Thoracic aorta (tissue), 2 donors: ENCODE measurements around the gene GPLD1. TPM values are rescaled to one million over a fixed set of nuclear protein-coding genes. Genes with fewer than 3 reads are reported as not detected.
"Not testable (repeated sequence)": the region's sequence is repeated elsewhere in the genome, so short reads cannot be mapped to it uniquely, and the experiment has no call there.

Experiments
- ATAC-seq: fragments of 150-250 bp; one replicate; pipeline ENCODE4 v1.8.0; 2017; ENCODE audit warnings: low read depth; ENCODE audit not compliant: insufficient number of reproducible peaks, low FRiP score
- DNase-seq: peaks from one replicate; pipeline ENCODE4 v3.0.0-alpha.2; 2020; ENCODE audit warnings: low spot score
- H3K27ac ChIP-seq, 2 donors: fragments of 200-600 bp; sonication (generic); 1 replicate in 1 of 2; 2 replicates in 1 of 2; pipeline ENCODE4 v1.5.1; 2016; ENCODE audit warnings: mild to moderate bottlenecking in 2 of 2, moderate library complexity in 2 of 2
- H3K27me3 ChIP-seq: fragments of 200-600 bp; sonication (generic); replicated peaks from 2 replicates; pipeline ENCODE4 v1.6.0; 2016; ENCODE audit warnings: mild to moderate bottlenecking; ENCODE audit not compliant: insufficient read depth
- H3K36me3 ChIP-seq: fragments of 200-600 bp; sonication (generic); one replicate; pipeline ENCODE4 v1.5.1; 2016
- H3K4me1 ChIP-seq, 2 donors: fragments of 200-600 bp; sonication (generic); 1 replicate in 1 of 2; 2 replicates in 1 of 2; pipeline versions ENCODE4 v1.5.1 to v1.6.0; 2016; ENCODE audit warnings: low read depth in 2 of 2, mild to moderate bottlenecking in 1 of 2; ENCODE audit not compliant: control insufficient read depth in 1 of 2
- H3K4me3 ChIP-seq: fragments of 200-600 bp; sonication (generic); 2 replicates; pipeline ENCODE4 v1.5.1; 2016; ENCODE audit warnings: mild to moderate bottlenecking
- H3K9me3 ChIP-seq: fragments of 200-600 bp; sonication (generic); 2 replicates; pipeline ENCODE4 v1.5.1; 2016
- total RNA-seq, 2 donors: library from RNA; depleted of rRNA; stranded (reverse); fragments of >200 nt; gene quantifications; one replicate each; pipeline versions ENCODE4 v1.1.0 to v1.2.3, GENCODE V29; 2016
- TF ChIP-seq, protein P1 (sequence below): fragments of 200-600 bp; sonication (generic); IDR thresholded peaks from one replicate; pipeline ENCODE4 v1.5.1; 2019; ENCODE audit warnings: antibody characterized with exemption

GPLD1 gene
- total RNA-seq, 2 donors from 2014 or later = 22.3 to 30.3 TPM

- Histone ChIP-seq H3K27me3 (no peaks in the 10 kb centered on the region), H3K4me1 (peaks cover 5 to 7% of the 10 kb centered on the region in 2 donors), H3K36me3 (peaks cover 12% of the 10 kb centered on the region), H3K4me3 (no peak overlapping the region), H3K27ac (no peak overlapping the region), H3K9me3 (no peaks in the 10 kb centered on the region)
- TF ChIP-seq, protein P1, sequence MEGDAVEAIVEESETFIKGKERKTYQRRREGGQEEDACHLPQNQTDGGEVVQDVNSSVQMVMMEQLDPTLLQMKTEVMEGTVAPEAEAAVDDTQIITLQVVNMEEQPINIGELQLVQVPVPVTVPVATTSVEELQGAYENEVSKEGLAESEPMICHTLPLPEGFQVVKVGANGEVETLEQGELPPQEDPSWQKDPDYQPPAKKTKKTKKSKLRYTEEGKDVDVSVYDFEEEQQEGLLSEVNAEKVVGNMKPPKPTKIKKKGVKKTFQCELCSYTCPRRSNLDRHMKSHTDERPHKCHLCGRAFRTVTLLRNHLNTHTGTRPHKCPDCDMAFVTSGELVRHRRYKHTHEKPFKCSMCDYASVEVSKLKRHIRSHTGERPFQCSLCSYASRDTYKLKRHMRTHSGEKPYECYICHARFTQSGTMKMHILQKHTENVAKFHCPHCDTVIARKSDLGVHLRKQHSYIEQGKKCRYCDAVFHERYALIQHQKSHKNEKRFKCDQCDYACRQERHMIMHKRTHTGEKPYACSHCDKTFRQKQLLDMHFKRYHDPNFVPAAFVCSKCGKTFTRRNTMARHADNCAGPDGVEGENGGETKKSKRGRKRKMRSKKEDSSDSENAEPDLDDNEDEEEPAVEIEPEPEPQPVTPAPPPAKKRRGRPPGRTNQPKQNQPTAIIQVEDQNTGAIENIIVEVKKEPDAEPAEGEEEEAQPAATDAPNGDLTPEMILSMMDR = no peak
- ATAC-seq (no peak), DNase-seq (no peak)
Measured at GRCh38 chr6:24408719-24409410, 80.5 kb downstream of the GPLD1 start.

DNA sequence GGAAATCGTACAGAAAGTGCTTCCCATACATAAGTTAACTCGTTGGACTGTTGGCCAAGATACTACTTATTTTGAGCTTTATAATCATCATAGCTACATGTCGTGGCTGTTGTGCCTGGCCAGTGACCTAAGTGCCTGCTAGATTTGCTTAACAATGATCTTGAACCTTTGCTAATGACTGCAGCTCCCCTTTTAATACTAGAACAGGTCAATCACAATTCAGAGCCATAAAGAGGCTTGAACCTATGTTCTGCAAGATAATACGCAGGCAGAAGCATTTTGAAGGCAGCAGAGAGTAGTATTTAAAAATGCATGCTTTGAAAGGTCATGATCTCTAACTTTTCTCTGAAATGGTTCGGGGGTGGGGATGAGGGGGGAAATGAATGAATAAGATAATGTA, 84.1 kb downstream of the GPLD1 start:
- Histone ChIP-seq H3K4me3 (no peak overlapping the region), H3K27me3 (no peaks in the 10 kb centered on the region), H3K27ac (no peak overlapping the region), H3K36me3 (peaks cover 6% of the 10 kb centered on the region), H3K9me3 (no peaks in the 10 kb centered on the region), H3K4me1 (peaks cover 12 to 14% of the 10 kb centered on the region in 2 donors)
- TF ChIP-seq, protein P1 = no peak
- no peak for DNase-seq
- no peak for ATAC-seq

- H3K27ac ChIP-seq = peak overlapping the region; percentile 62
- peak overlapping the region; percentile 89 for H3K4me3 ChIP-seq
- no peaks in the 10 kb centered on the region for H3K27me3 ChIP-seq
- peaks cover 12 to 14% of the 10 kb centered on the region in 2 donors for H3K4me1 ChIP-seq
- H3K9me3 ChIP-seq = no peaks in the 10 kb centered on the region
- H3K36me3 ChIP-seq = peaks cover 6% of the 10 kb centered on the region
- TF ChIP-seq, protein P1 = no peak
- DNase-seq (no peak), ATAC-seq (peak; percentile 41)
Measured at GRCh38 chr6:24403501-24403824, 85.9 kb downstream of the GPLD1 start.

GRCh38 chr6:24402697-24403500, 86.5 kb downstream of the GPLD1 start, which contains the start of gene MRS2:
MRS2 (plus strand) TSS chr6:24402936; CDS start chr6:24403047, 111 bp downstream.
- ATAC-seq (peak; percentile 67), DNase-seq (peak; percentile 19)
- TF ChIP-seq, protein P1 = no peak
- Histone ChIP-seq H3K27ac (peak within 1 kb of the TSS; percentile 62), H3K9me3 (no peaks in the 10 kb centered on the region), H3K36me3 (peaks cover 6% of the 10 kb centered on the region), H3K27me3 (no peaks in the 10 kb centered on the region), H3K4me1 (peaks cover 12 to 14% of the 10 kb centered on the region in 2 donors), H3K4me3 (peak within 1 kb of the TSS; percentile 89)

DNA sequence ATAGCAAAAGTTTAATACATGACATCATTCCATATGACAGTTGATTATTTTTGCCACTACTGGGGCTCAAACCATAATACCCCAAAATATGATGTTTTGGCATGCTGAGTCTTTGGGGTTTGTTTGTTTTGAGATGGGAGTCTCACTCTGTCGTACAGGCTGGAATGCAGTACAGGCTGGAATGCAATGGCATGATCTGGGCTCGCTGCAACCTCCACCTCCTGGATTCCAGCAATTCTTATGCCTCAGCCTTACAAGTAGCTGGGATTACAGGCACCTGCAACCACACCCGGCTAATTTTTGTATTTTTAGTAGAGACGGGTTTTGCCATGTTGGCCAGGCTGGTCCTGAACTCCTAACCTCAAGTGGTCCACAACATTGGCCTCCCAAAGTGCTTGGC, 87.9 kb downstream of the GPLD1 start:
- no peak for DNase-seq
- Histone ChIP-seq H3K27ac (no peak overlapping the region), H3K4me1 (peaks cover 12 to 14% of the 10 kb centered on the region in 2 donors), H3K4me3 (no peak overlapping the region), H3K9me3 (peaks cover 3% of the 10 kb centered on the region), H3K27me3 (no peaks in the 10 kb centered on the region), H3K36me3 (peaks cover 6% of the 10 kb centered on the region)
- no peak for ATAC-seq
- TF ChIP-seq, protein P1 = no peak

- not testable (repeated sequence) for H3K27ac ChIP-seq, H3K9me3 ChIP-seq, H3K36me3 ChIP-seq, H3K27me3 ChIP-seq, ATAC-seq, H3K4me3 ChIP-seq, DNase-seq
- H3K4me1 ChIP-seq = peaks cover 12 to 14% of the 10 kb centered on the region in 2 donors
Measured at GRCh38 chr6:24400045-24401039, 89.0 kb downstream of the GPLD1 start.
